ENCODE results near the gene FILIP1L.

GRCh38 chr3:100113723-100114412, 433 bp downstream of the FILIP1L start:
- TF ChIP-seq CTCF (IDR thresholded peaks at IDR 0.05; ENCODE audit: borderline replicate concordance, extremely low read depth, low read length, poor library complexity, severe bottlenecking) (no peak), EZH2 (IDR thresholded peaks at IDR 0.05; ENCODE audit: borderline replicate concordance, low read depth, low read length, severe bottlenecking) (no peak)
